Iris pigment epithelial cell (primary cell): Measurements from ENCODE around the gene MFAP3L.
"Not testable (repeated sequence)": the region's sequence is repeated elsewhere in the genome, so short reads cannot be mapped to it uniquely, and the experiment has no call there.

ENCODE experiments used
- DNase-seq: peaks from one replicate; pipeline ENCODE4 v3.0.0-alpha.2; 2011; ENCODE audit warnings: low read depth

MFAP3L gene

GRCh38 chr4:169987327-169988228 lies 38.6 kb downstream of the MFAP3L start:
- DNase-seq: no peak

GRCh38 chr4:169986369-169986768 lies 39.8 kb downstream of the MFAP3L start:
- DNase-seq: no peak

- DNase-seq: no peak
Observed at GRCh38 chr4:169985881-169986280, 40.3 kb downstream of the MFAP3L start.

GRCh38 chr4:169984745-169985144 lies 41.5 kb downstream of the MFAP3L start:
- DNase-seq: no peak

GRCh38 chr4:169984173-169984572 lies 42.0 kb downstream of the MFAP3L start:
- DNase-seq: no peak

- no peak for DNase-seq
Observed at GRCh38 chr4:169976951-169977350, 49.2 kb downstream of the MFAP3L start.

- DNase-seq: no peak
Observed at GRCh38 chr4:169975838-169976796, 50.1 kb downstream of the MFAP3L start.

- DNase-seq: no peak
Observed at GRCh38 chr4:169975131-169975837, 50.9 kb downstream of the MFAP3L start.

GRCh38 chr4:169971456-169972015 lies 54.7 kb downstream of the MFAP3L start:
- DNase-seq: no peak

GRCh38 chr4:169968999-169969398 lies 57.2 kb downstream of the MFAP3L start:
- DNase-seq: peak; percentile 58

GRCh38 chr4:169963998-169964397 lies 62.2 kb downstream of the MFAP3L start:
- DNase-seq: no peak

- no peak for DNase-seq
Observed at GRCh38 chr4:169959254-169959653, 66.9 kb downstream of the MFAP3L start.

GRCh38 chr4:169958629-169959028 lies 67.6 kb downstream of the MFAP3L start:
- DNase-seq: no peak

GRCh38 chr4:169957785-169958184 lies 68.4 kb downstream of the MFAP3L start:
- DNase-seq: no peak

- no peak for DNase-seq
Observed at GRCh38 chr4:169956091-169956843, 69.9 kb downstream of the MFAP3L start.

- no peak for DNase-seq
Observed at GRCh38 chr4:169955521-169955920, 70.7 kb downstream of the MFAP3L start.

GRCh38 chr4:169952236-169953002 lies 73.8 kb downstream of the MFAP3L start:
- no peak for DNase-seq

GRCh38 chr4:169948271-169948670 lies 77.9 kb downstream of the MFAP3L start:
- DNase-seq: no peak

GRCh38 chr4:169945636-169946035 lies 80.6 kb downstream of the MFAP3L start:
- DNase-seq: no peak

- not testable (repeated sequence) for DNase-seq
Observed at GRCh38 chr4:169943601-169944000, 82.6 kb downstream of the MFAP3L start.
